NCI-H2196 (cell line): ENCODE results near the gene CDYL2.
"Not testable (repeated sequence)": the region's sequence is repeated elsewhere in the genome, so short reads cannot be mapped to it uniquely, and the experiment has no call there.

Experiments
- DNase-seq: peaks from one replicate; lab custom pipeline; 2025; ENCODE audit not compliant: unreplicated experiment; lab: John Stamatoyannopoulos, UW

CDYL2 gene

GRCh38 chr16:80751167-80751566 is 53.2 kb downstream of the CDYL2 start:
- no peak for DNase-seq

GRCh38 chr16:80746231-80746630 is 58.2 kb downstream of the CDYL2 start:
- no peak for DNase-seq

GRCh38 chr16:80744856-80745255 is 59.5 kb downstream of the CDYL2 start:
- no peak for DNase-seq

- DNase-seq: no peak
Measured at GRCh38 chr16:80743772-80744171, 60.6 kb downstream of the CDYL2 start.

GRCh38 chr16:80743273-80743672 is 61.1 kb downstream of the CDYL2 start:
- no peak for DNase-seq

- no peak for DNase-seq
Measured at GRCh38 chr16:80742331-80742730, 62.1 kb downstream of the CDYL2 start.

- DNase-seq: no peak
Measured at GRCh38 chr16:80741724-80742123, 62.7 kb downstream of the CDYL2 start.

GRCh38 chr16:80739523-80739922 is 64.9 kb downstream of the CDYL2 start:
- DNase-seq: no peak

- DNase-seq: no peak
Measured at GRCh38 chr16:80738521-80738920, 65.9 kb downstream of the CDYL2 start.

GRCh38 chr16:80735846-80736245 is 68.6 kb downstream of the CDYL2 start:
- DNase-seq: no peak

GRCh38 chr16:80733407-80733806 is 71.0 kb downstream of the CDYL2 start:
- DNase-seq: no peak

GRCh38 chr16:80731915-80732314 is 72.5 kb downstream of the CDYL2 start:
- no peak for DNase-seq

GRCh38 chr16:80727066-80727763 is 77.2 kb downstream of the CDYL2 start:
- not testable (repeated sequence) for DNase-seq

- DNase-seq: no peak
Measured at GRCh38 chr16:80725566-80726162, 78.7 kb downstream of the CDYL2 start.

GRCh38 chr16:80723981-80724380 is 80.4 kb downstream of the CDYL2 start:
- DNase-seq: no peak

GRCh38 chr16:80723091-80723490 is 81.3 kb downstream of the CDYL2 start:
- no peak for DNase-seq

GRCh38 chr16:80720804-80721371 is 83.5 kb downstream of the CDYL2 start:
- no peak for DNase-seq

- no peak for DNase-seq
Measured at GRCh38 chr16:80719573-80719972, 84.8 kb downstream of the CDYL2 start.

GRCh38 chr16:80718480-80719220 is 85.7 kb downstream of the CDYL2 start:
- peak; percentile 0 for DNase-seq

- no peak for DNase-seq
Measured at GRCh38 chr16:80717611-80718010, 86.8 kb downstream of the CDYL2 start.

GRCh38 chr16:80716564-80717139 is 87.7 kb downstream of the CDYL2 start:
- DNase-seq: no peak
